ENCODE measurements around the gene CRYGS. TPM values are rescaled to one million over a fixed set of nuclear protein-coding genes. Genes with fewer than 3 reads are reported as not detected.
"Not testable (repeated sequence)": the region's sequence is repeated elsewhere in the genome, so short reads cannot be mapped to it uniquely, and the experiment has no call there.

Gene CRYGS
- total and polyA plus RNA-seq, 2 experiments from 2014 or later: 2.0 to 2.9 TPM

- Mint-ChIP-seq H3K36me3 (ENCODE audit: low read depth) (no peaks in the 10 kb centered on the region), H3K4me1 (peaks cover 8% of the 10 kb centered on the region; the same call in 2 of the 3 replicates), H3K27ac (no peak overlapping the region), H3K27me3 (ENCODE audit: insufficient read depth, low read depth, poor library complexity) (no peaks in the 10 kb centered on the region), H3K4me3 (no peak overlapping the region), H3K9me3 (peaks cover 9% of the 10 kb centered on the region; the same call in 2 of the 3 replicates)
- no peaks in the 10 kb centered on the region for H3K9me2 ChIP-seq (ENCODE audit: insufficient read depth)
- no peaks in the 10 kb centered on the region for H3F3A ChIP-seq (replicated peaks; ENCODE audit: low read depth)
- H2AFZ ChIP-seq: peak overlapping the region; percentile 23; the same call in 1 of the 2 replicates
- no peaks in the 10 kb centered on the region for H3K36me3 ChIP-seq (ENCODE audit: insufficient read depth)
- H3K4me3 ChIP-seq: no peak overlapping the region
- H3K4me2 ChIP-seq: no peak overlapping the region
- ATAC-seq (peak; percentile 88), DNase-seq (ENCODE audit: low spot score) (no peak)
- H3K4me1 ChIP-seq (ENCODE audit: insufficient read depth): no peaks in the 10 kb centered on the region
- no peak for TF ChIP-seq CTCF (conservative IDR thresholded peaks at IDR 0.05; ENCODE audit: low read depth in 2 of 2)
- TF ChIP-seq EZH2 (IDR thresholded peaks at IDR 0.05; ENCODE audit: low read depth, unreplicated experiment): no peak
- TF ChIP-seq NANOG (IDR thresholded peaks at IDR 0.05; ENCODE audit: borderline replicate concordance): no peak
- no peak for TF ChIP-seq POLR2AphosphoS5 (IDR thresholded peaks at IDR 0.05; ENCODE audit: low read depth)
- TF ChIP-seq ETS1 (IDR thresholded peaks at IDR 0.05): no peak
- TF ChIP-seq EZH2phosphoT487 (IDR thresholded peaks at IDR 0.05; ENCODE audit: unreplicated experiment): no peak
- TF ChIP-seq JUNB (IDR thresholded peaks at IDR 0.05; ENCODE audit: unreplicated experiment): no peak
- TF ChIP-seq ZNF462 (CRISPR knock-in tag; IDR thresholded peaks at IDR 0.05): no peak
- no peaks in the 10 kb centered on the region for H3K79me2 ChIP-seq (replicated peaks; ENCODE audit: insufficient read depth)
- no peak overlapping the region for H3K27ac ChIP-seq (ENCODE audit: low read depth)
- no peaks in the 10 kb centered on the region for H4K20me1 ChIP-seq (replicated peaks; ENCODE audit: insufficient read depth)
- H3K27me3 ChIP-seq (ENCODE audit: insufficient read depth): no peaks in the 10 kb centered on the region
These were observed 41.8 kb downstream of the CRYGS start for GRCh38 chr3:186502138-186502948.

GRCh38 chr3:186499949-186500348 is 44.2 kb downstream of the CRYGS start:
- H3K27ac Mint-ChIP-seq, H3K4me1 Mint-ChIP-seq: not testable (repeated sequence)

More at GRCh38 chr3:186499949-186500348, 44.2 kb downstream of the CRYGS start:
- not testable (repeated sequence) for H2AFZ ChIP-seq; H3K4me3 ChIP-seq; H3K27ac ChIP-seq (ENCODE audit: low read depth); H3K36me3 Mint-ChIP-seq (ENCODE audit: low read depth); H3K9me2 ChIP-seq (ENCODE audit: insufficient read depth); H3K4me2 ChIP-seq; DNase-seq (ENCODE audit: low spot score); H3K4me3 Mint-ChIP-seq; H3K27me3 Mint-ChIP-seq (ENCODE audit: insufficient read depth, low read depth, poor library complexity); H3K27me3 ChIP-seq (ENCODE audit: insufficient read depth); H3K79me2 ChIP-seq (replicated peaks; ENCODE audit: insufficient read depth); H3K9me3 Mint-ChIP-seq; H3K36me3 ChIP-seq (ENCODE audit: insufficient read depth); H3K4me1 ChIP-seq (ENCODE audit: insufficient read depth); ATAC-seq; H4K20me1 ChIP-seq (replicated peaks; ENCODE audit: insufficient read depth); H3F3A ChIP-seq (replicated peaks; ENCODE audit: low read depth)

Measured in GM23338 (cell line).